Measurements from ENCODE around the gene DTX1.

The DTX1 gene

DNA sequence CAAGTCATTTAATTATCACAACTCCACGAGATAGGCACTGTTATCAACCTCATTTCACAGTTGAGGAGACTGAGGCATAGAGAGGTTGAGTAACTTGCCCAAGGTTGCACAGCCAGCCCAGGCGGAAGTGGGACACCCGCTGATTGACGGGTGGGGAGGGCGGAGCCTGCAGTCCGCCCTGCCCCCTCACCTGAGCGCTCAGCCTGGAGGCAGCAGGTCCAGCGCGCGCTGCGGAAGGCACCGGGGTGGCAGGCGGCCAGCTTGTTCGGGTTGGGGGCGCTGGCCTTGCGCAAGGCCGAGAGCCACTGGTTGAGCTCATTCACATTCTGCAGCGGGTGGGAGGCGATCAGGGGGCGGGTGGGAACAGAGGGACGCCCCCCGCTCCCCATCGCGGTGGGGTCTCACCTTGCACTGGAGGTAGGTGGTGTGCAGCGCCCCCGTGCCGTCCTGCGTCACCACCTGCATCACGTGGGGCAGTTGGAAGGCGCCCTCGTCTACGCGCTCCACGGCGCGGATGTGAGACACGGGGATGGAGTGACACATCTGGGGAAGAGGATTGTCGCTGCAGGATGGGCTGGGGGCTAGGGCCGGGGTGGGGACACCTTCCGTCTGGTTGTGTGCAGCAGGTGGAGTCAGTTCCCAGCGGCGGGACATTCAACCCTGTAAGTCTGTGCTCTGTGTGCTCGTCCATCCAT lies 47.4 kb downstream of the DTX1 start:
- DNase-seq (ENCODE audit: low read depth): no peak
- H3K4me3 ChIP-seq (ENCODE audit: control insufficient read depth, low read depth, low read length): no peak overlapping the region
- TF ChIP-seq, protein P1, sequence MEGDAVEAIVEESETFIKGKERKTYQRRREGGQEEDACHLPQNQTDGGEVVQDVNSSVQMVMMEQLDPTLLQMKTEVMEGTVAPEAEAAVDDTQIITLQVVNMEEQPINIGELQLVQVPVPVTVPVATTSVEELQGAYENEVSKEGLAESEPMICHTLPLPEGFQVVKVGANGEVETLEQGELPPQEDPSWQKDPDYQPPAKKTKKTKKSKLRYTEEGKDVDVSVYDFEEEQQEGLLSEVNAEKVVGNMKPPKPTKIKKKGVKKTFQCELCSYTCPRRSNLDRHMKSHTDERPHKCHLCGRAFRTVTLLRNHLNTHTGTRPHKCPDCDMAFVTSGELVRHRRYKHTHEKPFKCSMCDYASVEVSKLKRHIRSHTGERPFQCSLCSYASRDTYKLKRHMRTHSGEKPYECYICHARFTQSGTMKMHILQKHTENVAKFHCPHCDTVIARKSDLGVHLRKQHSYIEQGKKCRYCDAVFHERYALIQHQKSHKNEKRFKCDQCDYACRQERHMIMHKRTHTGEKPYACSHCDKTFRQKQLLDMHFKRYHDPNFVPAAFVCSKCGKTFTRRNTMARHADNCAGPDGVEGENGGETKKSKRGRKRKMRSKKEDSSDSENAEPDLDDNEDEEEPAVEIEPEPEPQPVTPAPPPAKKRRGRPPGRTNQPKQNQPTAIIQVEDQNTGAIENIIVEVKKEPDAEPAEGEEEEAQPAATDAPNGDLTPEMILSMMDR (IDR thresholded peaks at IDR 0.05; ENCODE audit: control insufficient read depth, insufficient read depth, low read depth, low read length, missing control alignments): no peak

DNA sequence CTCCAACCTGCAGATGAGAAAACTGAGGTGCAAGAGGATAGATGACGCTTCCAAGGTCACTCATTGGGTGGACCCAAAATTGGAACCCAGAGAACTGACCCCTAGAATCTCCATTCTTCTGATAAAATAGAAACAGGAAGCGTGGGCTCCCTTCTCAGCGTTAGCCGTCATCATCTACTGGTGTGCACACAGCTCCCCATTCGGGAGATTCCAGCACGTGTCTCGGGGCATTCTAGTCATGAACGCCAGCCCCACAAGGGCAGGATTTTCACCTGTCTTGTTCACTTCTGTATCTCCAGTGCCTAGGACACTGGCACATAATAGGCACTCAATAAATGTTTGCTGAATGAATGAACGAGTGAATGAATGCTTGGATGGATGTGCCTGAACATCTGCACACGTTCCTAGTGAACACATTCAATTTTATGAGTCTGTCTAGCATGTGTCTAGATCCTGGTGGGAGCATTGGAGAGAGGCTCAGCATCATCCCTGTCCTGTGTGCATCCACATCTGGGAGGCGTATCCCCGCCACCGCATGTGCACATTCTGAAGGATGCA lies 48.5 kb downstream of the DTX1 start:
- TF ChIP-seq, protein P1 (IDR thresholded peaks at IDR 0.05; ENCODE audit: control insufficient read depth, insufficient read depth, low read depth, low read length, missing control alignments): no peak
- H3K4me3 ChIP-seq (ENCODE audit: control insufficient read depth, low read depth, low read length): no peak overlapping the region
- DNase-seq (ENCODE audit: low read depth): no peak

DNA sequence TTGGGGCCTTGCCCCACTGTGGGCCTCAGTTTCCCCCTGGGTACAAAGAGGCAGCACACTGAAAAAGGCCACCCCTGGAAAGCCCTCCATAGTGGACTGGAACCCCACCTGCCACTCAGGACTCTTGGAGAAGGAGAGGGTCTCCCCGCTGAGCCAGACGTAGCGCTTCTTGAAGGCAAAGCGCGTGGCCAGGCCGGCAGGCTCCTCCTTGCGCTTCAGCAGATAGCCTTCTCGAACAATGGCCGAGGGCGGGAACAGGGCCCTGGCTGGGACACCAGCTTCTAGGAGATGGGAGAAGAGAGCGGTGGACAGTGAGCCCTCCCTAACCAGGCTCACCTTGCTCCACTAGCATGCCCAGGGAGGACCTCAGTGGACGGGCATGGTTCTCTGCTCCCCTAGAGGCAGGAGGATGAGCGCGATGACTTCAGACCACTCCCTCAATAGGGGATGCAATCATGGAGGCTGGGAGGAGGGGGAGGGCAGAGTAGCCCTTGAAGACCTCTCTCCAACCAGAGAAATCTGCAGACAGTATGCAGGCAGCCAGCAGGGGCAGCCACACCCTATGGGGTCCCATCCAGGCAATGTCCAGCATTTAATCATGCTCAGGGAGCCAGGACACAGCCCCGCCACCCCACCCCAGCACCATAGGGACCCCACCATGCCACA lies 49.2 kb downstream of the DTX1 start:
- TF ChIP-seq, protein P1 (IDR thresholded peaks at IDR 0.05; ENCODE audit: control insufficient read depth, insufficient read depth, low read depth, low read length, missing control alignments): no peak
- no peak for DNase-seq (ENCODE audit: low read depth)
- H3K4me3 ChIP-seq (ENCODE audit: control insufficient read depth, low read depth, low read length): no peak overlapping the region

DNA sequence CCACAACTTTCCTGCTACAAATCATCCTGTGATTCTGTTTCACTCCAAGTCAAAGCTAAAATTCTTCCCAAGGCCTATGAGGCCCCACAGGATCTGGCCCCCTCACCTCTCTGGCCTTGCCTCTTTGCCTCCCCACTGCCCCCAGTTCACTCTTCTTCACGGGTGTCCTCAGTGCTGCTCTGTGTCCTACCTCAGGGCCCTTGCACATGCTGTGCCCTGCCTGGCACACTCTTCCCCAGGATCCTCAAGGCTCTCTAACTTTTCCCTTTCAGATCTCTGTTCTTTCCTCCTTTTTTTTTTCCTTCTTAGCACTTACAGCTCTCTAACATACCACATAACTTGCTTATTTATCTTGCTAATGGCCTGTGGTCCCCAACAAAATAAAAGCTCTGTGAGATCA lies 49.8 kb downstream of the DTX1 start:
- H3K4me3 ChIP-seq (ENCODE audit: control insufficient read depth, low read depth, low read length): no peak overlapping the region
- TF ChIP-seq, protein P1 (IDR thresholded peaks at IDR 0.05; ENCODE audit: control insufficient read depth, insufficient read depth, low read depth, low read length, missing control alignments): no peak

DNA sequence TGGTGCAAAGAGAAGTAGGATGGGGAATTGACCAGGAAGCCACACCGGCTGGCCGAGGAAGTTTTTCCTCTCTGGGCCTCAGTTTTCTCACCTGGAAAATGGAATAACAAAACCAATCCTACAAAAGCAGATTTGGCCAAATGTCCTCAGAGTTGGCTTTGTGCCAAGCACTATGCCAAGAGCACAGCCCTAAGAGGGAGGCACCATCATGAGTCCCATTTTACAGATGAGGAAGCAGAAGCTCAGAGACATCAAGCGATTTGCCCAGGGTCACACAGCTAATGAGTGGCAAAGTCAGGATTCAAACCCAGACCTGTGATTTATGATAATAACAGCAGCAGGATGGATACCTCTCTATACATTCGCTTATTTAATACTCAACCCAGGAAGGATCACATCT lies 51.8 kb downstream of the DTX1 start:
- TF ChIP-seq, protein P1 (IDR thresholded peaks at IDR 0.05; ENCODE audit: control insufficient read depth, insufficient read depth, low read depth, low read length, missing control alignments): no peak
- DNase-seq (ENCODE audit: low read depth): no peak
- H3K4me3 ChIP-seq (ENCODE audit: control insufficient read depth, low read depth, low read length): no peak overlapping the region

More for the DNA sequence above, 49.8 kb downstream of the DTX1 start:
- no peak for DNase-seq (ENCODE audit: low read depth)

DNA sequence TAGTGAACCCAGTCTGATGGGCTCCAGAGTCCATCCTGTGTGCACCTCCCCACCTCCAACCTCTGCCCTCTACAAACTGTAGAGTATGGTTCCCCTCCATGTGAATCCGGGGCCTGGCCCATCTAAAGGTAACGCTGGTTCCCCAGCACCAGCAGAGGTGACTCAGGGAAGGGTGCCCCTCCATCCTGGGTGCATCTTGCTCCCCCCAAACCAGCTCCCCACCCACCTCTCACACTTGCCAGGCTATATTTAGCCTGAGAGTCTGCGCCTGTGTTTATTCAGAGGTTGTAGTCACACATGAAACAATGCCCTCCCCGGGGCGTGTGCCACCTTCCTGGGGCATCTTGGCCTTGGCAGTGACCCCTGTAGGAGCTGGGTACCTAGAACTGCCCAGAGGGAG lies 52.8 kb downstream of the DTX1 start:
- no peak for DNase-seq (ENCODE audit: low read depth)
- no peak overlapping the region for H3K4me3 ChIP-seq (ENCODE audit: control insufficient read depth, low read depth, low read length)
- TF ChIP-seq, protein P1 (IDR thresholded peaks at IDR 0.05; ENCODE audit: control insufficient read depth, insufficient read depth, low read depth, low read length, missing control alignments): no peak

All from AG09309 (cell line).